Measurements from ENCODE around the gene HEPACAM.
A peak's percentile ranks its signal among the peaks of the same experiment; 100 is the strongest.
"Not testable (repeated sequence)": the region's sequence is repeated elsewhere in the genome, so short reads cannot be mapped to it uniquely, and the experiment has no call there.

Gene HEPACAM

DNA sequence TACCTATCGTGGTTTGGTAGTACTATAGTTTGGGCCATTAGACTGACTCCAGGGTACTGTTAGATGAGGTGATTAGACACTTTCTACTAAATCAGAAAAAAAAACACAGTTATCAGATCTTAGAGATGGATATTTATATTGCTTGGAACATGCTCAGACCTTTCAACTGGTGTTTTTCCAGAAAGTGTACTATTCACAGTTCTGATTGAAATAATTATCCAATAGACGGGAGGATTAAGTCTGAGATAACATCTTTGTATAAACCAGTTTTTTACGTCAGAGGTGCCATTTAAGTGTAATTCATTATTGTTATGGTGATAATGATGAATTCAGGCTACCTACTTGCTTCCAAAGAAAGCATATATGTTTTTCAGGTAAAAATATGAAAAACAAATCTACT is 40.7 kb upstream of the HEPACAM start:
- in situ Hi-C loops (cut with MboI; ENCODE audit: low sequenced_read_pairs, unreplicated experiment), result no loop called here
- DNase-seq (ENCODE audit: low spot score), result no peak
- TF ChIP-seq, protein P1, sequence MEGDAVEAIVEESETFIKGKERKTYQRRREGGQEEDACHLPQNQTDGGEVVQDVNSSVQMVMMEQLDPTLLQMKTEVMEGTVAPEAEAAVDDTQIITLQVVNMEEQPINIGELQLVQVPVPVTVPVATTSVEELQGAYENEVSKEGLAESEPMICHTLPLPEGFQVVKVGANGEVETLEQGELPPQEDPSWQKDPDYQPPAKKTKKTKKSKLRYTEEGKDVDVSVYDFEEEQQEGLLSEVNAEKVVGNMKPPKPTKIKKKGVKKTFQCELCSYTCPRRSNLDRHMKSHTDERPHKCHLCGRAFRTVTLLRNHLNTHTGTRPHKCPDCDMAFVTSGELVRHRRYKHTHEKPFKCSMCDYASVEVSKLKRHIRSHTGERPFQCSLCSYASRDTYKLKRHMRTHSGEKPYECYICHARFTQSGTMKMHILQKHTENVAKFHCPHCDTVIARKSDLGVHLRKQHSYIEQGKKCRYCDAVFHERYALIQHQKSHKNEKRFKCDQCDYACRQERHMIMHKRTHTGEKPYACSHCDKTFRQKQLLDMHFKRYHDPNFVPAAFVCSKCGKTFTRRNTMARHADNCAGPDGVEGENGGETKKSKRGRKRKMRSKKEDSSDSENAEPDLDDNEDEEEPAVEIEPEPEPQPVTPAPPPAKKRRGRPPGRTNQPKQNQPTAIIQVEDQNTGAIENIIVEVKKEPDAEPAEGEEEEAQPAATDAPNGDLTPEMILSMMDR (IDR thresholded peaks at IDR 0.05; ENCODE audit: borderline replicate concordance, control extremely low read depth, extremely low read depth, insufficient read depth, missing control alignments), result no peak

DNA sequence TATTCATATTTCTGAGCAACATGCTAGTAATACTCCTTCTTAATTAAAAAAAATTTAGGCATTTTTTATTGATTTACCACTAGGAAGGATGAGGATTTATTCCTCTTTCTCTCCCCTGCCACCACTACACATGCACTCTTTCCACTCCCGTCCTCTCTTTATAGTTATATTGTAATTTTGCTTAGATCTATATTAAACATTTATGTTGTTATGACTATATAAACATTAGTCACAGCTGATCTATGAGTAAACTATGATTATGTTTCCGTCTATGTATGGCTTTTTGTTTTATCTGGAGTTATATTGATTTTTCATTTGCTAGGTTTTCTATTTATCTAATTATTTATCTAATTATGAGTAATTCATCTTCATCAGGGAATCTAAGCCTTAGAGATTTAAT is 36.0 kb upstream of the HEPACAM start:
- no peak for DNase-seq (ENCODE audit: low spot score)
- in situ Hi-C loops (cut with MboI; ENCODE audit: low sequenced_read_pairs, unreplicated experiment), result loop anchor here (25.0 kb wide), 1 partner anchor 390 kb away; no protein-coding TSS in a partner anchor
- TF ChIP-seq, protein P1 (IDR thresholded peaks at IDR 0.05; ENCODE audit: borderline replicate concordance, control extremely low read depth, extremely low read depth, insufficient read depth, missing control alignments), result no peak

DNA sequence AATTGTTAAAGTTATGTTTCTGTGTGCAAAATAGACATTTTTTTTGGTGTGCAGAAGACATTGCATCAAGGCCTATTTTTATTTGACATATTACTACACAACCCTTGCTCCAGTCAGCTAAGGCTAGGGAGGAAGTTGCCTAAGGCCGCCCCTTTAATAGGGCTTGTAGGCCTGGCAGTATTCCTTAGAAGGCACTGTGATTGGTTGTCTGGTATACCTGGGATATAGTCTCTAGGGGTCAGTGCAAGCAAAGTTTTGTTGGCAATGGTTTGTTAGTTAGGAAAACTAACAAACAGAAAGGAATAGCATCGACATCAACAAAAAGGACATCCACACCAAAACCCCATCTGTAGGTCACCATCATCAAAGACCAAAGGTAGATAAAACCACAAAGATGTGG is 35.1 kb upstream of the HEPACAM start:
- DNase-seq (ENCODE audit: low spot score), result no peak
- in situ Hi-C loops (cut with MboI; ENCODE audit: low sequenced_read_pairs, unreplicated experiment), result loop anchor here (25.0 kb wide), 1 partner anchor 391 kb away; no protein-coding TSS in a partner anchor
- TF ChIP-seq, protein P1 (IDR thresholded peaks at IDR 0.05; ENCODE audit: borderline replicate concordance, control extremely low read depth, extremely low read depth, insufficient read depth, missing control alignments), result no peak

DNA sequence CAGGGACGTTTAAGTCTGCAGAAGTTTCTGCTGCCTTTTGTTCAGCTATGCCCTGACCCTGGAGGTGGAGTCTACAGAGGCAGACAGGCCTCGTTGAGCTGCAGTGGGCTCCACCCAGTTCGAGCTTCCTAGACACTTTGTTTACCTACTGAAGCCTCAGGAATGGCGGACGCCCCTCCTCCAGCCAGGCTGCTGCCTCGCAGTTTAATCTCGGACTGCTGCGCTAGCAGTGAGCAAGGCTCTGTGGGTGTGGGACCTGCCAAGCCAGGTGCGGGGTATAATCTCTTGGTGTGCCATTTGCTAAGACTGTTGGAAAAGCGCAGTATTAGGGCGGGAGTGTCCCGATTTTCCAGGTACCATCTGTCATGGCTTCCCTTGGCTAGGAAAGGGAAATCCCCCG is 32.4 kb upstream of the HEPACAM start:
- in situ Hi-C loops (cut with MboI; ENCODE audit: low sequenced_read_pairs, unreplicated experiment), result loop anchor here (25.0 kb wide), 1 partner anchor 394 kb away; no protein-coding TSS in a partner anchor
- not testable (repeated sequence) for DNase-seq (ENCODE audit: low spot score)

DNA sequence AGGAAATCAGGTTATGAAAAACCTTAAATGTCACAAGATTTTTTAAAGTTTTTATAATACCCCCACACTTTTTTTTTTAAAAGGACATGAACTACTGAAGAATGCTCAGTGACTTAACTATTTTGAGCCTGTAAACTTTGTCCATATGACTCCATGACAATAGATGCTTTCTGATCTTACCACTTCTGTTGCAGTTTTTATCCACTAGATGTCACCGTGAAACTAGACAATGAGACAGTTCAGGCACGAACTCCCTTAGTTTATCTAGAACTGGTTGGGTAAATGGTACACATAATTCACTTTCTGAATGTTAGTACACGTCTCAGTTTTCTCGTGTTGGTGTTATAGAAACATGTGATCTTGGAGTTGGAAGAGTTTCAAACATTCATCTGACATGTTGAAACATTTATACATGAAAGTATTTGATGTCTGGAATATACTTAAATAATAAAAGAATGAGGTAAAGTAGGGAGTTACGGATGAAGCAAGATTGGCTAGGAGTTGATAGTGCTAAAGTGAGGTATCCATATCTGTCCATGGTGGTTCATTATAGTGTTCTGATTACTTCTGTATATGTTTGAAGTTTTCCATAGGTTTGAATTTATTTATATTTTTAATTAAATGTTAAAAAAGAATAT is 26.2 kb upstream of the HEPACAM start:
- peak; percentile 65 for DNase-seq (ENCODE audit: low spot score)
- TF ChIP-seq, protein P1 (IDR thresholded peaks at IDR 0.05; ENCODE audit: borderline replicate concordance, control extremely low read depth, extremely low read depth, insufficient read depth, missing control alignments), result peak; percentile 61
- in situ Hi-C loops (cut with MboI; ENCODE audit: low sequenced_read_pairs, unreplicated experiment), result loop anchor here (25.0 kb wide), 1 partner anchor 400 kb away; no protein-coding TSS in a partner anchor

DNA sequence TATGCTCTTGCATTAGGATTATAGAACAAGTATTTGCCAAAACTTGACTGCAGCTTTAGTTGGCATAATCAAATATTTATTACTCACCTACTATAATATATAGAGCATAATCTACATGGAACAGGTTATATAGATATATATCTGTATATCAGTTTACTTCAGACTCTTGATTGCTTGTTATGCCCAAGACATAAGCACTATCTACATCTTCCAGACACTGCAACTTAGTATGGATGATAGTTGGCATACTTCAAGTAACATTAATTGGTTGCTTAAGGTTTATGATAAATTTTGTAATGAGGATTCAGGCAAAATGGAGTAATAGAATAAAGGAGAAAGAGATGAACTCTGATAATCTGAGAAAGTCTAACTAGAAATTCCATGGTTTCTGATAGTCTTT is 19.2 kb upstream of the HEPACAM start:
- in situ Hi-C loops (cut with MboI; ENCODE audit: low sequenced_read_pairs, unreplicated experiment), result loop anchor here (10.0 to 25.0 kb wide), 2 partner anchors 180 to 407 kb away; no protein-coding TSS in a partner anchor
- DNase-seq (ENCODE audit: low spot score), result no peak
- TF ChIP-seq, protein P1 (IDR thresholded peaks at IDR 0.05; ENCODE audit: borderline replicate concordance, control extremely low read depth, extremely low read depth, insufficient read depth, missing control alignments), result no peak

DNA sequence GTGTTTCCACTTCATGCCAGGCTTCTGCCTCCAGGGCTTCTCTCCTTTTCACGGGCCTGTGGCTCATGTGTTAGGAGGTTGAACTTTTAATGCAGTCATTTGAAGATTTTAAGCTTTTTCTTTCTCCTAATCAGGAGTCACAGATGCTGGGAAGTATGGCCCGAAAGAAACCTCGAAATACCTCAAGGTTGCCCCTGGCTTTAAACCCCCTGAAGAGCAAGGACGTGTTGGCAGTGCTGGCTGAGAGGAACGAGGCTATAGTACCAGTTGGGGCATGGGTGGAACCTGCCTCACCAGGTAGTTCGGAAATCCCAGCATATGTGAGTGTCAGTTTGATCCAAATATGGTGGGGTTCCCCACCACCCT is 18.7 kb upstream of the HEPACAM start:
- in situ Hi-C loops (cut with MboI; ENCODE audit: low sequenced_read_pairs, unreplicated experiment), result loop anchor here (10.0 to 25.0 kb wide), 2 partner anchors 180 to 408 kb away; no protein-coding TSS in a partner anchor
- TF ChIP-seq, protein P1 (IDR thresholded peaks at IDR 0.05; ENCODE audit: borderline replicate concordance, control extremely low read depth, extremely low read depth, insufficient read depth, missing control alignments), result no peak
- DNase-seq (ENCODE audit: low spot score), result no peak

Data from GM13976 (cell line).